ENCODE data around the gene TALDO1.

GRCh38 chr11:782264-783174 is 35.3 kb downstream of the TALDO1 start:
- no peak for TF ChIP-seq CTCF (IDR thresholded peaks at IDR 0.05; ENCODE audit: poor library complexity)
- TF ChIP-seq EZH2phosphoT487 (IDR thresholded peaks at IDR 0.05; ENCODE audit: low read depth, severe bottlenecking, unreplicated experiment) = no peak
- TF ChIP-seq EZH2 (IDR thresholded peaks at IDR 0.05; ENCODE audit: borderline replicate concordance) = no peak
